Measurements from ENCODE around the gene DUSP22. TPM values are rescaled to one million over a fixed set of nuclear protein-coding genes. Genes with fewer than 3 reads are reported as not detected.

The DUSP22 gene
- polyA plus RNA-seq, 1 of the 3 experiments (the other 2 are of a cell fraction) = 6.8 TPM

GRCh38 chr6:378090-378957, 86.0 kb downstream of the DUSP22 start:
- no peaks in the 10 kb centered on the region for H3K9me2 ChIP-seq
- H2AFZ ChIP-seq (ENCODE audit: low read depth) = no peak overlapping the region
- H3K9ac ChIP-seq = no peak overlapping the region
- no peaks in the 10 kb centered on the region for H3K36me3 ChIP-seq (replicated peaks in 1 of 2; ENCODE audit: control insufficient read depth in 1 of 2, insufficient read depth in 2 of 2, low read length in 1 of 2)
- no peaks in the 10 kb centered on the region for H3F3A ChIP-seq (replicated peaks; ENCODE audit: insufficient read depth)
- H3K4me2 ChIP-seq = no peak overlapping the region
- ChIA-PET POLR2A (no interaction called here), CTCF (no interaction called here)
- no peak overlapping the region for H3K27ac ChIP-seq (ENCODE audit: low read depth in 2 of 2, low read length in 1 of 2)
- H3K4me3 ChIP-seq (ENCODE audit: low read depth in 2 of 2, low read length in 1 of 2) = no peak overlapping the region
- no peak for TF ChIP-seq GABPA (IDR thresholded peaks at IDR 0.05; ENCODE audit: low read depth)
- H3K4me1 ChIP-seq (ENCODE audit: control insufficient read depth in 1 of 2, insufficient read depth in 2 of 2, low read depth in 1 of 2, low read length in 1 of 2) = no peaks in the 10 kb centered on the region
- H3K9me3 ChIP-seq = no peaks in the 10 kb centered on the region
- no peaks in the 10 kb centered on the region for H4K20me1 ChIP-seq (ENCODE audit: insufficient read depth)
- DNase-seq = no peak
- WGBS (ENCODE audit: low lambda C conversion rate) = 25% methylated on average over 24 of the region's 24 CpGs
- H3K27me3 ChIP-seq (ENCODE audit: insufficient read depth) = peaks cover 98% of the 10 kb centered on the region
- no peaks in the 10 kb centered on the region for H3K79me2 ChIP-seq (ENCODE audit: insufficient read depth)

DNA sequence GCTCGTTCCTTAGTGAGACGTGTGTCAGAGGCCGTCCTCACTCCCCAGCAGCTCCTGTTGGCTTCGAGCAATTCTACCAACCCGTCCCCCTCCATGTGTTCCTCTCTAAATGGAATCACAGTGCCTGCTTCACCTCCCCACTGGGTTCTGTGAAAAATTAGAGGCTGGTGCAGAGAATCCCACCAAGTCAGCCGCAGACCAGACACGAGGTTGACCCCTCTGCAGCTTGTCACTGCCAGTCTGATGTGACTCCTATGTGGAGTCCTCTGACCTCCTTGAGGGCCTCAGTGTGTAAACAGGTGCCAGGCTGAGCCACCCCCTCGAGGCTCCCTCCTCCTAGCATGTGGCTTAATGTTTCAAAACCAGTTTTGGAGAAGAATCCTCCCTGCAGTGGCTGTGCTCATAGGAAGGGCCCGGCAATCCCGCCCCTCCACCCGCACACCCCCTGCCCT, 86.7 kb downstream of the DUSP22 start:
- no peak overlapping the region for H3K27ac ChIP-seq (ENCODE audit: low read depth in 2 of 2, low read length in 1 of 2)
- no peak for DNase-seq
- TF ChIP-seq YY1 (IDR thresholded peaks at IDR 0.05; ENCODE audit: low read depth) = no peak
- no peak for TF ChIP-seq NRF1 (IDR thresholded peaks at IDR 0.05; ENCODE audit: low read depth, low read length)
- no peak for TF ChIP-seq RAD21 (IDR thresholded peaks at IDR 0.05; ENCODE audit: low read length)
- TF ChIP-seq SIN3A (IDR thresholded peaks at IDR 0.05; ENCODE audit: borderline replicate concordance, low read depth, low read length) = no peak
- TF ChIP-seq MAX (IDR thresholded peaks at IDR 0.05; ENCODE audit: low read depth) = no peak
- no peak for TF ChIP-seq ELF1 (IDR thresholded peaks at IDR 0.05)
- no peak for TF ChIP-seq NFIC (IDR thresholded peaks at IDR 0.05; ENCODE audit: borderline replicate concordance)
- no peak for TF ChIP-seq TEAD4 (IDR thresholded peaks at IDR 0.05; ENCODE audit: borderline replicate concordance, insufficient read depth)
- TF ChIP-seq POLR2AphosphoS5 (IDR thresholded peaks at IDR 0.05; ENCODE audit: low read depth, low read length) = no peak
- TF ChIP-seq CHD2 (IDR thresholded peaks at IDR 0.05; ENCODE audit: low read length, partially characterized antibody) = no peak
- TF ChIP-seq EZH2phosphoT487 (IDR thresholded peaks at IDR 0.05; ENCODE audit: borderline replicate concordance, low read depth) = no peak
- no peak for TF ChIP-seq SMC3 (IDR thresholded peaks at IDR 0.05; ENCODE audit: low read depth, low read length)
- TF ChIP-seq RXRA (IDR thresholded peaks at IDR 0.05; ENCODE audit: borderline replicate concordance, low read depth) = no peak
- no peak for TF ChIP-seq USF1 (IDR thresholded peaks at IDR 0.05; ENCODE audit: borderline replicate concordance, low read depth)
- no peak for TF ChIP-seq RFX5 (IDR thresholded peaks at IDR 0.05; ENCODE audit: low read length)
- TF ChIP-seq, protein P1, sequence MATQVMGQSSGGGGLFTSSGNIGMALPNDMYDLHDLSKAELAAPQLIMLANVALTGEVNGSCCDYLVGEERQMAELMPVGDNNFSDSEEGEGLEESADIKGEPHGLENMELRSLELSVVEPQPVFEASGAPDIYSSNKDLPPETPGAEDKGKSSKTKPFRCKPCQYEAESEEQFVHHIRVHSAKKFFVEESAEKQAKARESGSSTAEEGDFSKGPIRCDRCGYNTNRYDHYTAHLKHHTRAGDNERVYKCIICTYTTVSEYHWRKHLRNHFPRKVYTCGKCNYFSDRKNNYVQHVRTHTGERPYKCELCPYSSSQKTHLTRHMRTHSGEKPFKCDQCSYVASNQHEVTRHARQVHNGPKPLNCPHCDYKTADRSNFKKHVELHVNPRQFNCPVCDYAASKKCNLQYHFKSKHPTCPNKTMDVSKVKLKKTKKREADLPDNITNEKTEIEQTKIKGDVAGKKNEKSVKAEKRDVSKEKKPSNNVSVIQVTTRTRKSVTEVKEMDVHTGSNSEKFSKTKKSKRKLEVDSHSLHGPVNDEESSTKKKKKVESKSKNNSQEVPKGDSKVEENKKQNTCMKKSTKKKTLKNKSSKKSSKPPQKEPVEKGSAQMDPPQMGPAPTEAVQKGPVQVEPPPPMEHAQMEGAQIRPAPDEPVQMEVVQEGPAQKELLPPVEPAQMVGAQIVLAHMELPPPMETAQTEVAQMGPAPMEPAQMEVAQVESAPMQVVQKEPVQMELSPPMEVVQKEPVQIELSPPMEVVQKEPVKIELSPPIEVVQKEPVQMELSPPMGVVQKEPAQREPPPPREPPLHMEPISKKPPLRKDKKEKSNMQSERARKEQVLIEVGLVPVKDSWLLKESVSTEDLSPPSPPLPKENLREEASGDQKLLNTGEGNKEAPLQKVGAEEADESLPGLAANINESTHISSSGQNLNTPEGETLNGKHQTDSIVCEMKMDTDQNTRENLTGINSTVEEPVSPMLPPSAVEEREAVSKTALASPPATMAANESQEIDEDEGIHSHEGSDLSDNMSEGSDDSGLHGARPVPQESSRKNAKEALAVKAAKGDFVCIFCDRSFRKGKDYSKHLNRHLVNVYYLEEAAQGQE (IDR thresholded peaks at IDR 0.05; ENCODE audit: low read depth, low read length) = no peak
- TF ChIP-seq, protein P2, sequence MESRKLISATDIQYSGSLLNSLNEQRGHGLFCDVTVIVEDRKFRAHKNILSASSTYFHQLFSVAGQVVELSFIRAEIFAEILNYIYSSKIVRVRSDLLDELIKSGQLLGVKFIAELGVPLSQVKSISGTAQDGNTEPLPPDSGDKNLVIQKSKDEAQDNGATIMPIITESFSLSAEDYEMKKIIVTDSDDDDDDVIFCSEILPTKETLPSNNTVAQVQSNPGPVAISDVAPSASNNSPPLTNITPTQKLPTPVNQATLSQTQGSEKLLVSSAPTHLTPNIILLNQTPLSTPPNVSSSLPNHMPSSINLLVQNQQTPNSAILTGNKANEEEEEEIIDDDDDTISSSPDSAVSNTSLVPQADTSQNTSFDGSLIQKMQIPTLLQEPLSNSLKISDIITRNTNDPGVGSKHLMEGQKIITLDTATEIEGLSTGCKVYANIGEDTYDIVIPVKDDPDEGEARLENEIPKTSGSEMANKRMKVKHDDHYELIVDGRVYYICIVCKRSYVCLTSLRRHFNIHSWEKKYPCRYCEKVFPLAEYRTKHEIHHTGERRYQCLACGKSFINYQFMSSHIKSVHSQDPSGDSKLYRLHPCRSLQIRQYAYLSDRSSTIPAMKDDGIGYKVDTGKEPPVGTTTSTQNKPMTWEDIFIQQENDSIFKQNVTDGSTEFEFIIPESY (IDR thresholded peaks at IDR 0.05; ENCODE audit: borderline replicate concordance, low read depth) = no peak
- TF ChIP-seq GATA2 (CRISPR knock-in tag; IDR thresholded peaks at IDR 0.05) = no peak

More for the DNA sequence above, 86.7 kb downstream of the DUSP22 start:
- no peaks in the 10 kb centered on the region for H3K9me2 ChIP-seq
- no peaks in the 10 kb centered on the region for H3K9me3 ChIP-seq
- H3K4me2 ChIP-seq = no peak overlapping the region
- H3K36me3 ChIP-seq (replicated peaks in 1 of 2; ENCODE audit: control insufficient read depth in 1 of 2, insufficient read depth in 2 of 2, low read length in 1 of 2) = no peaks in the 10 kb centered on the region
- H3K9ac ChIP-seq = no peak overlapping the region
- no peaks in the 10 kb centered on the region for H3K4me1 ChIP-seq (ENCODE audit: control insufficient read depth in 1 of 2, insufficient read depth in 2 of 2, low read depth in 1 of 2, low read length in 1 of 2)
- ChIA-PET POLR2A (no interaction called here), CTCF (interaction anchor here (0.6 kb wide), 1 partner anchor 1058 kb away, joined by 3 read pairs; no protein-coding TSS in a partner anchor)
- no peaks in the 10 kb centered on the region for H3K79me2 ChIP-seq (ENCODE audit: insufficient read depth)
- H3F3A ChIP-seq (replicated peaks; ENCODE audit: insufficient read depth) = no peaks in the 10 kb centered on the region
- H3K4me3 ChIP-seq (ENCODE audit: low read depth in 2 of 2, low read length in 1 of 2) = no peak overlapping the region
- H4K20me1 ChIP-seq (ENCODE audit: insufficient read depth) = no peaks in the 10 kb centered on the region
- no peak overlapping the region for H2AFZ ChIP-seq (ENCODE audit: low read depth)
- peaks cover 98% of the 10 kb centered on the region for H3K27me3 ChIP-seq (ENCODE audit: insufficient read depth)
- 13% methylated on average over 9 of the region's 11 CpGs for WGBS (ENCODE audit: low lambda C conversion rate)
